HK-2 (cell line): ENCODE measurements around the gene UTS2B.

ENCODE experiments used
- DNase-seq: peaks from one replicate; pipeline ENCODE4 v3.0.0-alpha.2; 2018; ENCODE audit not compliant: unreplicated experiment

The UTS2B gene

DNA sequence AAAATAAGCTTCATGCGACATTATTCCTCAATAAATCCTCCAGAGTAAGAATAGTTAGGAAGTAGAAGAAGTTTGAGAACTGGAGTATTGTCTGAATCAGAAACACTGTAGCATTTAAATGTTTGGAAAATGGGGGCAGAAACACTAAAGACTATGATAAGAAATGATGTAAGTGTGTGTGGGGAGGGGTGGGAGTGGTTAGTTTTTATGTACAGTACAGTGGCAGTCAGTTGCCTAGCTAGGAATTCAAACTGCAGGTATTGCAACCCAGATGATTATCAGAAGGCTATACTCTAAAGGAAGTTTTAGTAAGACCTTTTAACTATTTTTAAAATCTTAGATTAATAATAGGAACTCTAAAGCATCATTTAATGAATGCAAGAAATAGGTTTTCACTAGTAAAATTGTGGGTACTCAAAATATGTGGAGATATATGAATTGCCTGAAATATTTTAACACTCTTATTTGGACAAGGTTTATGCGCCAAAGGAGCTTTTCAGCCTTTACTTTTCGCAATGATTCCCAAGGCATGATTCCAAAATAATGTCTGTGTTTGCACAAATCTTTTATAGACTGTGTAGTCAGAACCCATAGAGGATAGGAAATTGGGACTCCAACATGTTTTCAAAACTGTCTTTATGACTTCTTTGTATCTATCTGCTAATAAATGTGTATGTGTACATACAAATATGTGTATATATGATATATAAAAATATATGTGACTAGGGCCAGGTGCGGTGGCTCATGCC is 9.1 kb downstream of the UTS2B start:
- DNase-seq, result no peak

DNA sequence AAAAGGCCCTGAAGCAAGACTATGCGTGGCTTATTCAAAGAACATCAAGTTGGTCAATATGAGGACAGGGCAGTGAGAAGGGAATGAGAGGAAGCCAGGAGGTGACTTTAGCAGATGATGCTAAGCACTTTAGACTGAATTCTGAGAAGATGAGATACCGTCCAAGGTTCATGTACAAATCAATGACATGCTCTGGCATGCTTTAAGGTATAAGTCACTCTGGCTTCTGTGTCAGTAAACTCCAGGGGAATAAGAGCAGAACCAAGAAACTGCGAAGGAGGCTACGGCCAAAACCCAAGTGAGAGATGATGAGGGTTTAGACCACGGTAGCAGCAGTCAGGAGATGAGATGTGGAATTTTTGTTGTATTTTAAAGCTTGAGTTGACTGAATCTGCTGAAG is 10.0 kb downstream of the UTS2B start:
- no peak for DNase-seq

- DNase-seq, result no peak
These were observed 13.3 kb downstream of the UTS2B start for GRCh38 chr3:191316876-191317603.

- no peak for DNase-seq
These were observed 16.1 kb downstream of the UTS2B start for GRCh38 chr3:191314109-191314728.

GRCh38 chr3:191313296-191313695 is 17.0 kb downstream of the UTS2B start:
- no peak for DNase-seq

GRCh38 chr3:191307341-191307740 is 23.0 kb downstream of the UTS2B start:
- no peak for DNase-seq

DNA sequence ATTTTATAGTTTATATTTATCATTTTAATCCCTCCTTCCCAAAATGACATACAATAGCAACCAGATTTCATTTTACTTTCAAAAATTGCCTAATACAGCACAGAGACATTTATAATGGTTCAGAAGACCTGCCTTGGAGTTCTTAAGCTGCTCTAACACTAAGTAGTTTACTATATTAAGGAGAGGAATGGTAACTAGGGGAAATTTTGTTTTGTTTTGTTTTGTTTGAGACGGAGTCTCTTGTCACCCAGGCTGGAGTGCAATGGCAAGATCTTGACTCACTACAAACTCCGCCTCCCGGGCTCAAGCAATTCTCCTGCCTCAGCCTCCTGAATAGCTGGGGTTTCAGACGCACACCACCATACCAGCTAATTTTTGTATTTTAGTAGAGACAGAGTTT is 23.9 kb downstream of the UTS2B start:
- no peak for DNase-seq

- DNase-seq, result no peak
These were observed 26.7 kb downstream of the UTS2B start for GRCh38 chr3:191303596-191303995.

DNA sequence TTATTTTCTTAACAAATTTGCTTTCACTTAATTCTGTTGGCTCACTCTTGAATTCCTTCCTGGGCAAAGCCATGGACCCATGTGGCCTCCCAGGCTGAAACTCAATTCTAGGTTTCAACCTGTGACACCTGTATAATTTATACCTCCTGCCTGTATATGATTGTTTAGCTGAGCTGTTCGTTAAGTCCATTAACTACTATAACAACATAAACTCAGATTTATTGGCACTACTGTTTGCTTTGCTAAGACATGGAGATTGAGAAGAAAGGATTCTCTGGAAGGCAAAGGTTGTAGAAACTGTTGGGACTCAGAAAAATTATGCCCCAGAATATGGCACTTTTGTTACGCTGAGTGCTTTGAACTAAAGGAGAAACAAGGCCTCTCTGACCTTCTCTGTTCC is 27.9 kb downstream of the UTS2B start:
- no peak for DNase-seq

GRCh38 chr3:191301782-191302411 is 28.4 kb downstream of the UTS2B start:
- no peak for DNase-seq

DNA sequence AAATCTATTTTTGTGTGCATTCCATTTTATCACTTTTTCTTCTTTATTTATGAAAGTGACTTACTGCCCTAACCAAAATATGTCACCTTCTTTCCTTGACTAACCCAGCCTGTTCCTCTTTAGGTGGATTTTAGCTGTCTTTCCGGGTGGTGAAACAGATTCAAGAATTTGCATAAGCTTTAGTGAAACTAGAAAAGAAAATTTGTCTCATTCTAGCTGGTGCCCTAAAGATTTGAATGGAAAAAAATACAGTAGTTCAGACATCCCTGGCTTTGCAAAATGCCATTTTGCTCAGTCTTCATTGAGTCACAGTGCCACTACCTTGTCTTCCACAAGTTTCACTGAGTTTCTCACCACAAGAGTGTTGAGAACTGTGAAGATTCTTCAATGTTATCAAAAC is 29.3 kb downstream of the UTS2B start:
- DNase-seq, result no peak

DNA sequence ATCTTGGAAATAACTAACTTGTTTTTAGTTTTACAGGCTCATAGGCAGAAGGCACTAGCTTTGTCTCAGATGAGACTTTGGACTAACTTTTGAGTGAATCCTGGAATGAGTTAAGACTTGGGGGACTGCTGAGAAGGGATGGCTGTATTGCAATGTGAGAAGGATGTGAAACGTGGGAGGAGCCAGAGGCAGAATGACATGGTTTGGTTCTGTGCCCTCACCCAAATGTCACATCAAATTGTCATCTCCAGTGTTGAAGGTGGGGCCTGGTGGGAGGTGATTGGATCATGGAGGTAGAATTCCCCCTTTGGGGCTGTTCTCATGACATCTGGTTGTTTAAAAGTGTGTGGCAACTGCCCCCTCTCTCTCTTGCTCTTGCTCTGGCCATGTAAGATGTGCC is 29.9 kb downstream of the UTS2B start:
- DNase-seq, result no peak

DNA sequence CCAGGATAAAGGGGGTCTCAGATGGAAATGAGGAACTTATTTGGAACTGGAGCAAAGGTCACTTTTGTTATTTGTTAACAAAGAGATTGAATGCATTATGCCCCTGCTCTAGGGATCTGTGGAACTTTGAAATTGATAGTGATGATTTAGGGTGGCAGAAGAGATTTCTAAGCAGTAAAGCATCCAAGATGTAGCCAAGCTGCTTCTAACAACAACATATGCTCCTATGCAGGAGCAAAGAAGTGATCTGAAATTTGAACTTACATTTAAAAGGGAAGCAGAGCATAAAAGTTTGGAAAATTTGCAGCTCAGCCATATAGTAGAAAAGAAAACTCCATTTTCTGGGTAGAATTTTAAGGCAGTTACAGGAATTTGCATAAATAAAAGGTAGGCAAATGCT is 31.5 kb downstream of the UTS2B start:
- no peak for DNase-seq

- DNase-seq, result no peak
These were observed 34.2 kb downstream of the UTS2B start for GRCh38 chr3:191296041-191296541.

GRCh38 chr3:191294291-191294690 is 36.0 kb downstream of the UTS2B start:
- no peak for DNase-seq

- no peak for DNase-seq
These were observed 37.9 kb downstream of the UTS2B start for GRCh38 chr3:191292243-191293015.

DNA sequence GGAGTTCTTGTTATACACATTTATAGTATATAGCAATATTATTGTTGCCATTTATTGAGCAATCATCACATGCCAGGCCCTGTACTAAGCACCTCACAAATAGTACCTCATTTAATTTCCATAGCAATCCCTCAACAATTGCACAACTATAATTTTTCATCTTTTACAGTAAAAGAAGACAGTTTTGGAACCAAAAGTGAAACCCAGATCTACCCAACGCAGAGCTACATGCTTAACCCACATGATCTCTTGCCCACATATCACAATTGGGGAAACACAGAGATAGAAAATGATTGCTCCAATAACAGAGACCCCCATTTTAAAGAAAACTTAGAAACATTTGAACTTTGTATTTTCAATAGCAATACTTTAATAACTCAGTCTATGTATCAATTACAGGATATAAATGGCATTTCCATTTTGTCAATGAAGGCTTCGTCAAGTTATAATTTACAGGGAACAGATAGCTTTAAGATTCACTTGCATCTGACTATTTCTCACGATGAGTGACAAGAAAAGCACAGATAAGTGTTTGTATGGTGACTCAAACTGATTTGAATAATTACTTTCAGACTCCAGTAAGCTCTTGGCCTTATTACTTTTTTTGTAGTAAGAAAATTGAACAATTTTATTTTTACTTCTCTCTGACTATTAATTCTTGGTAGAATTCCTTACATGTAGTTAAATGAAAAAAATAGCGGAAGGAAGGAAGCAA is 39.9 kb downstream of the UTS2B start:
- no peak for DNase-seq

- DNase-seq, result no peak
These were observed 46.9 kb downstream of the UTS2B start for GRCh38 chr3:191283400-191283799.

GRCh38 chr3:191282251-191283185 is 47.8 kb downstream of the UTS2B start:
- no peak for DNase-seq

DNA sequence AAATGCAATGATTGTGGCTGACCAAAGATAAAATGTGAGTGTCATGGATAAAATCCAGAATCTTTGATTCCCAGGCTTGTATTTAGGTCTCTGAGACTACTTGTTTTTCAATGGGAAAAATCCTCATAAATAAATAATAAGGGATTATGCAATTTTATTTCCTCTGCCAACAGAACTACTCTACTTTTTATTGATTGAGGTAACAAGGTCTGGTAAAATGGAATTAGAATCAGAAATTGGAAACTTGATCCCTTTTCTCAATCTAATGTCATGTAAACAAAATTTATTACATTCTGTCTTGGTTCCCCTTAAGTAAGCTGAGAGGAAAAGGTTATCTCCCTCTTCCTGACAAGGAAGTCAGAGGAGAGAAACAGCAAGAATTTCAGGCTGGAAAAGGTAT is 49.4 kb downstream of the UTS2B start:
- no peak for DNase-seq
